ENCODE measurements around the gene USP24.
"Not testable (repeated sequence)": the region's sequence is repeated elsewhere in the genome, so short reads cannot be mapped to it uniquely, and the experiment has no call there.

Gene USP24

DNA sequence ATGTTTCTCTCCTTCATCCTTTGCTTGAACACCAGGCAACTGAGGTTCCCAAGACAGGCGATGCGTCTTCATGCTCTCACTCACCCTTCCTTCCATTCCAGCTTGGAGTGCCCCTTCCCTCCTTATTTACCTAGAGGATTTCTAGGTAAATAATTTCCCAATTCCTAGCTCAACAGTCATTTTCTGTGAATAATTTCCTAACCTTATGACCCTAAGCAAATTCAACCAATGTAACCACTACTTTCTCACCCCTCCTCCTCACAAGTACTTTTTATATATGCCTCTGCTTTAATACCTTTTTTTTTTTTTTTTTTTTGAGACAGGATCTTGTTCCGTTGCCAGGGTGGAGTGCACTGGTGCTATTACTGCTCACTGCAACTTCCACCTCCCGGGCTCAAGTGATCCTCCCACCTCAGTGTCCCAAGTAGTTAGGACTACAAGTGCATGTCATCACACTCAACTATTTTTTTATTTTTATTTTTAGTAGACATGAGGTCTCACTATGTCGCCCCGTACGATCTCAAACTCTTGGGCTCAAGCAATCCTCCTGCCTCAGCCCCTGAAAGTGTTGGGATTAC lies 86.7 kb downstream of the USP24 start:
- peak; percentile 87 for DNase-seq (ENCODE audit: low spot score)
- peak; percentile 97 for FAIRE-seq

DNA sequence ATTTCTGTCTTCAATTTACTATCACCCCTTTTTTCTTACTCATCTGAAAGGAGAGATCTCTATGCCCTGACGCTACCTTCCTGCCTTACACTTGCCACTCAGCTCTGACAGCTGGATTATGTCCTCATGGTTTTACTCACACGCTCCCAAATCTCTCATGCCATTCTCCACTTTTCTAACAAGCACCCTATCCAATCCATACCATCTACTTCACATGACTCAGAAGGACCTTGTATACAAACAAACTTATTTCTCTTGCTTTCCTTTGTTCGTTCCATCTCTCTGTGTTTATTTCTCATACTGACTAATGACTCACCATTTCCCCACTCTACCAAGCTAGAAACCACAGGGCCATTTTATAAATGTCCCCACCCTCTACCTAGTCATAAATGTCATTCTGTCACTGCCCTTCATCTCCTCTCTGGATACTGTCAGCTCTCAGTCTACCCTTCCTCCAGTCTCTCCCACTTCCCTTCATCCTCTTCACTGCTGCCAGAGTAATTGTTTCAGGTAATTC lies 87.3 kb downstream of the USP24 start:
- no peak for FAIRE-seq
- DNase-seq (ENCODE audit: low spot score) = peak; percentile 49

DNA sequence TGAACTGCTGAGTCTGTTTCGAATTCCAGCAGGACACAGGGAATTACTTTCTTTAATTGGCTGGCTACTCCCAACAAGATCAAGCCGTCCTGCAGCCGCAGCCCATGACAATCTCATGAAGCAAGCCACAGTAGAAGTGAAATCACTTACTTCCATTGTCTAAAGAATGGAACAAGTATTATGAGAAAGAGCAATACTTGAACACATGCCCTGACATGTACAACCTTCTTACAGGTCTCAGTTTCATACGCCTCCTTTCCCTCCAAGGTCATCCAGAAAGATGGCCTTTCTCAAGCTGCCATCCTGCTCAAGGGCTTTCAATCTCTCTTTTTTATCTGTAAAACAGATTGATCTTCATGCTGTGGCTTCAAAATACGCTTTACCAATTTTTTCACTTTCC lies 90.7 kb downstream of the USP24 start:
- DNase-seq (ENCODE audit: low spot score) (no peak), FAIRE-seq (no peak)

DNA sequence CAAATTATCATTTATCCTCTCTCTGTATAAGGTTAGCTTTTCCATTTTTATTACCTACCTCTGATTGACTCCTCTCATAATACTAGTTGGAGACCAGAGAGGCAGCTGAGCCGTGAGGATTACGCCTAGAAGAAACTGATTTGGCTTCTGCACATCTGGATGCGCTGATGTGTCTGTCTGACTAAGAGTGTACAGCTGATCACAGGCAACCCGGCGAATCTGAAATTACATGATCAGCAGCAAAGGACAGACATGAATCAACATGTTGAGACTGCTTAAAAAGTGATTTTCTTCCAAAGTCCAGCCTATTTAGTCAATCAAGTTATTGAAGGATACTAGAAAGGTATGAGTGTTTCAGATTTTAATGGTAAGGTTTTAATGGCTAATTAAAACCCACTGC lies 94.6 kb downstream of the USP24 start:
- no peak for DNase-seq (ENCODE audit: low spot score)
- FAIRE-seq = no peak

DNA sequence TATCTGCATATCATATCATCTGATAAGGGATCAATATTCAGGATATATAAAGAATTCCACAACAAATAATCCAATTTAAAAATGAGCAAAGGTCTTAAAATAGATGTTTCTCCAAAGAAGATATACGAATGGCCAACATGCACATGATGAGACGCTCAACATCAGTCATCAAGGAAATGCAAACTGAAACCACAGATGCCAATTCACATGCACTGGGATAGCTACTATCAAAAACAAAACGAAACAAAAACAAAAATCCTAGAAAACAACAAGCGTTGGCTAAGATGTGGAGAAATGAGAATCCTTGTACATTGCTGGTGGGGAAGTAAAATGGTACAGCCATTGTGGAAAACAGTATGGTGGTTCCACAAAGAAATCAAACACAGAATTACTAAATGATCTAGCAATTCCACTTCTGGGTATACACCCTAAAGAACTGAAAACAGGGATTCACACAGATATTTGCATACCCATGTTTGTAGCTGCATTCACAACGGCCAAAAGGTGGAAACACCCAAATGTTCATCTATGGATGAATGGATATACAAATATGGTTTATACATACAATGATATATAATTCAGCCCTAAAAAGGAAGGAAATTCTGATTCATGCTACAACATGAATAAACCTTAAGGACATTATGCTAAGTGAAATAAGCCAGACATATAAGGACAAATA lies 96.4 kb downstream of the USP24 start:
- no peak for FAIRE-seq
- no peak for DNase-seq (ENCODE audit: low spot score)

DNA sequence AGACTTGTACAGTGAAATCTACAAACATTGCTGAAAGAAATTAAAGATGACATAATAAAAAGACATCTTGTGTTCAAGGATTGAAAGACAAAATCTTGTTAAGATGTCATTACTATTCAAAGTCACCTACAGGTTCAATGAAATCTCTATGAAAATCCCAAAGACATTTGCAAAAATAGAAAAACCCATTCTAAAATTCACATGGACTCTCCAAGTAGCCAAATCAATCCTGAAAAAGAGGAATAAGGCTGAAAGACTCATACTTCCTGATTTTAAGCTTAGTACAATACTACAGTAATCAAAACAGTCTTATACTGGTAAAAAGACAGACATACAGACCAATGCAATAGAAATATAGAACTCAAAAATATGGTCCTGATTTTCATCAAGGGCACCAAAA lies 97.2 kb downstream of the USP24 start:
- FAIRE-seq (no peak), DNase-seq (ENCODE audit: low spot score) (no peak)

DNA sequence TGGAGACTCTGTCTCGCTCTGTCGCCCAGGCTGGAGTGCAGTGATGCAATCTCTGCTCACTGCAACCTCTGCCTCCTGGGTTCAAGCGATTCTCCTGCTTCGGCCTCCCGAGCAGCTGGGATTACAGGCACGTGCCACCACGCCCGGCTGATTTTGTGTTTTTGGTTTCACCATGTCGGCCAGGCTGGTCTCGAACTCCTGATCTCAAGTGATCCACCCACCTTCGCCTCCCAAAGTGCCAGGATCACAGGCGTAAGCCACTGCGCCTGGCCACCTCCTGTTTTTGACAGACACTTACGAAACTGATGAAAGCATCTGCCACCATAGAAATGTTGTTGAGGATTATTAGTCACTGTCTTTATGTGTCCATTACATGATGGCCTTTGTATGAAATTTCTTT lies 106.2 kb downstream of the USP24 start:
- not testable (repeated sequence) for DNase-seq (ENCODE audit: low spot score); FAIRE-seq

DNA sequence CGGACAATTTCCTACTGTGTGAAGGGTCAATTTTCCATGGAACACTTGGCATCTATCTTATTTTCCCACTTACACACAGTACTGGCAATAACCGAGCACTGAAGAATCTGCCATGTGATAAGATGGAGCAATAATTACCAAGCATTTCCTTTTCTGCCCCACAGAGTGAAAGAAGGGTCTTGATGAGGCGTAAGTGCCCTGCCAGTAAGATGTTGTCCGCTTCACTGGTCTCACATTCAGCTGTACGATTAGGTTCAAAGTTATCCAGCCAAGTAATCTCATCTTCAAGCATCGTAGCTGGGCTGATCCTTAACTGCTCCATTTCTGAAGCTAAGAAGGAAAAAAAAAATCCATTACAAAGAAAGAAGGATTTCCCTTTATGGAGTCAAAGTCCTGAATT lies 108.1 kb downstream of the USP24 start:
- FAIRE-seq (no peak), DNase-seq (ENCODE audit: low spot score) (no peak)

DNA sequence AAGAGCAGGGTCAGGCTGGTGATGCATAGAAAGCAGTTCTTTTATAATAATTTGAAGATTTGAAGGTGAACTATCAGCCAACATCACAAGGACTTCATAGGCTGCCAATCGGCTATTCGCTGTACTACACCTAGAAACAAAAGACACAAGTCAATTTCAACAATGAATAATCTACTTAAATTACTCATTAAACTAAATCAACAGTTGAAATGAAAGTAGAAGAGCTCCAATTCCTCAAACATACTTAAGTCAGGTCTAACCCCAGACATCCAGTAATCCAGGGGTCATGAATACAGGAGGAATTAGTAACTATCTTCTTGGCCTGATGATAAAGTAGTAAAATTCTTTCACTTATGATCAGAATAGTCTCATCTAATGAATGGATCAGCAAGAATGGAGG lies 111.3 kb downstream of the USP24 start:
- DNase-seq (ENCODE audit: low spot score) (no peak), FAIRE-seq (no peak)

DNA sequence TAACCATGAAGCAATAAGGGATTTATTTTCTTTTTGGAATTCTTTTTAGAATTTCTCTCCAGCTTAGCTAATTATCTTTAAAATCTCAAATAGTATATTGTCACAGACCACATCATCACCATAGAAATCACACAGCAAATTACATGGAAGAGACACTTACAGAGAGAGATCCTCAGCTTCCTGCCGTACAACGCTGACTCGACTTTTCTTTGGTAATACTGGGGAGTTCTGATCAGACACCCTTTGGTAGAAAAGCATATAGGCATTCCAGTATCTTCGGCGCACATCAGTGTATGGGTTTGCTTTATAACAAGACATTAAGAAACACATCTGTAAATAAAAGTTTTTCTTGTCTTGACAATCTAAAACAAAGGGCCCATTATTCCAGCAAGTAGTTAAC lies 120.1 kb downstream of the USP24 start:
- no peak for DNase-seq (ENCODE audit: low spot score)
- no peak for FAIRE-seq

DNA sequence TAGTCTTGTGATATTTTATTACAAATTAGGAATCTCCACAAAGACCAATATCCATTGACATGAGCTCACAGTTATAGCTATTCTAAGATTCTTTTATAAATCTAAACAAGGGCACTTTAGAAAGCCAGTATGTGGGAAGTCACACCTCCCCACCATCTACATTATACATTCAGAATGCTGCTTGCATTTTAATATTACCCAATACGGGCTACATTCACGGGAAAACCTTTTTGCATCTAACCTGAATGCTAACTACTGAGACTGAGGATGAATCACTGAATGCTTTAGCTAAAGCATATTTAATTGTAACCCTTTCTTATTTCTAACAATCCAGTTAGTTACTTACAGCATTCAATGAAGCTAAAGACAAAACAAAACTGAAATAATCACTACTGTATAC lies 122.7 kb downstream of the USP24 start:
- DNase-seq (ENCODE audit: low spot score) = no peak
- FAIRE-seq = no peak

DNA sequence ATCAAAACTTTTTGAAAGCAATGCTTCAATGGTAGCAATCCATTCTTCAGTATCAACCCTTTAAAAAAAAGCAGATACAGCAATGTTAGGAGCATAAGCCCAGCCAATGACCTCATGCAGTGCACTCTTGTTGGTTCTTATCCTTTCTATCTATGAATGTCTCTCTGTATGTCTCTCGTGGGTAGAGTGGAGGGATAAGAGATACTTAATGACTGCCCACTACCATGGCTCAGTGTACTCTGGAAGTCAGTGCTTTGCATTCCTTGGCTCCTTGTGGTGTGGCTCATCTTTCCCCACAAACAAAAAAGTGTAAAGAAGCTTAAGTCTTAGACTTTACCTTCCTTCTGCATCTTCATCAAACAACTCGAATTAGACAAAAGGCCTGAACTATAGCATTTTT lies 125.5 kb downstream of the USP24 start:
- FAIRE-seq = no peak
- no peak for DNase-seq (ENCODE audit: low spot score)

DNA sequence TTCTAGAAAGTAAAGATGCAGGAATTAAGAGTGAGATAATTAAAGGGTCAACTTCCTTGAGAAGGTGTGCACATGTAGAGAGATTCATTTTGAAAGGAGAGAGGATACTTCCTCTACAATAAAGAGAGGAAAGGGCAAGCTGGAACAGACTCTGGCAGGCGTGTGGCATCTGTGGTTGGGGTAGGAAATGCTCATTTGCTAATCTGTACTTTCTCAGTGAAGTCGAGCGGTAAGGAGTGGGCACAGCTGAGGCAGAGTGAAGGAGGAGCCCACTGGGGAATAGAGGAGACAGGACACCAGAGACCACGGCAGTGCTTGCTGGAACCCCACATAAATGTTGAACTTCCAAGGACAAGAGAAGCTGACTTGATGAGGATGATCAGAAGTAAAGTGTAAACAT lies 126.8 kb downstream of the USP24 start:
- FAIRE-seq (no peak), DNase-seq (ENCODE audit: low spot score) (no peak)

DNA sequence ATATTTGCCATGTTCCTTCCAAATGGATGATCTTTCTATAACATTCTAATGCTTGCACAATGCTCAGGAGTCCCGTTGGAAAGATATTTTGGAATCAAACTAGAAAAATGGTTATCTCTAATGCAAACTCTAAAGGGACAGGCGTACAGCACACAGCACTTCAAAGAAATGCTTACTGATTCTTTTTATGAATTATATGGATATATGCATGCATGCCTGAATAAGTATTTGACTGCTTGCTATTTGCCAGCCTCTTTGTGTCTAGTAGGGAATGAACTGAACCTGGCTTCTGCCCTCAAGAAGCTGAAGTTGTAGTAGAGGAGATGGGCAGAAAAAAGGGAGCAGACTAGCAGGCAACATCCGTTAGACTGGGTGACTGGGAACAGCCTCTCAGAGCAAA lies 127.7 kb downstream of the USP24 start:
- no peak for DNase-seq (ENCODE audit: low spot score)
- no peak for FAIRE-seq

DNA sequence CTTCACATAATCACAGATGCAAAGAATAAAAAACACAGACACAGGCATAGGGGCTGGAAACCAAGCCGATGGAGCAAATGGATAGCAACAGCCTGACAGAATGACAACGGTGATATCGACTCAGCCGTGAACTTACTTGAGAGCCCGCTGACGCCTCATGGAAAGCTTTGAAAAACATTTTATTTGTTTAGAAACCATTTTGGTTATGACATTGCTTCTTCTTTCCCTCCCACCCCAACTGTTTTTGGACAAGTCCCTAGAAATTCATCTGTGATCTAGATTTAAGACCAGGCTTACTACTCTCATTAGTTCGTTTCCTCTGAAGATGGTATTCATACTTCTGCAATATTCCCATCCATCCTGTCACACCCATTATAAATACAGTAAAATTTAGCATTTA lies 130.9 kb downstream of the USP24 start:
- DNase-seq (ENCODE audit: low spot score) = no peak
- FAIRE-seq = no peak

DNA sequence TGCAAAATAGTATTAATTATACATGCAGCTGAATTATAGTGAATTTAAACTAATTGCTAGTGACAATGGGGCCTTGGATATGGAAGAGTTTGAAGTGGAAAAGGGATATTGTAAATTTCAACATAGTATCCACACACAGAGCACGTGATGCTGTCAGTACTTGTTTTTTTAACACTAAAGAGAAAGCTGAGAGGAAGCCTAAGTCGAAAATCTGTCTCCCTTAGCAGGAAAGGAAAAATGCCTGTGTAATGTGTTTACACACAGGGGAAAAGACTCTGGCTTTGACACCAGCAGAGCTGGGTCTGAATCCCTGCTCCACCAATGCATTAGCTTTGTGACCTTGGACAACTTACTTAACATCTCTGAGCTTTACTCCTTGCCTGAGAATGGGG lies 133.3 kb downstream of the USP24 start:
- FAIRE-seq = no peak
- no peak for DNase-seq (ENCODE audit: low spot score)

DNA sequence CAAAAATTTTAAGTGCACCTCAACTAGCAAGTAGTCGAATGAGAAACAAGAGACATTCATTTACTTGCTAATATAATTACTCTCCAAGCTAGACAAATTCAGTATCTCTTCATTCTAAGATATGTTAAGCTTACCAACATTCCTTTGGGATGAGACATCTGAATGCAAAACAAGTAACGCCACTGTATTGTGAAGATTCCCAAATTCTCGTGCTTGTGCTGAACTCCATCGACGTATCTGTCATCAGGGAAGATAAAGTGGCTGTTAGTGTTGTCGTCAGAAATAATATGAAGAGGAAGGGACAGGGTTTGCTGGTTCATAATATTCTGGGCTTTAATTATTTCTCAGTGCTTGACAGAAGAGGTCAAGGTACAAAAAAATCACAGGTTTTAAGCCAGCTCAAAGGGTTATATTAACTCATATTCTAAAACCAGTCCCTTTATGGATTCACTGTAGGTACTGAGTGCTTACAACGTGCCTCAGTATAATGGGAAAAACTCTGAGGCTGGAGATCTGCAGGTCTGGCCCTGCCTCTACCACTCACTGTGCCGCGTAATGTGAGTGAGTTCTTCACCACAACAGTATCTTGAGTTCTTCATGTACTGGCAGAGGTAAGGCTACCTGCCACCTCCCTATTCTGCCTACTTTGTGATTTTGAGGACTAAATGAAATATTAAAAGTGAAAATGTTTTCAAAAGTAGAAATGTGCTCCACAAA lies 133.8 kb downstream of the USP24 start:
- peak; percentile 22 for DNase-seq (ENCODE audit: low spot score)
- FAIRE-seq = no peak

DNA sequence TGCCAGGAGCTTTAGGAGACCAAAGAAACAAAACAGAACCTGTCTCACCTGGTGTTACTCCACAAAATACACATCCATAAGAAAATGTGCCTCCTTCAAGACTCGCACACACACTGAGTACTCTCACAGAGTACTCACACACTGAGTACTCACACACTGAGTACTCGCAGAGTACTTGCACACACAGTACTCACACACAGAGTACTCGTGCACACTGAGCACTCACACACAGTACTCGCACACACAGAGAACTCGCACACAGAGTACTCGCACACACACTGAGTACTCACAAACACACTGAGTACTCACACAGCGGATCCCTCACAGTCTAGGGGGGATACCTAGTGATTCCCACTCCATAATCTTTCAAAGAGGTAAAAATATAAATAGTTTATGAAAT lies 135.5 kb downstream of the USP24 start:
- DNase-seq (ENCODE audit: low spot score) (no peak), FAIRE-seq (no peak)

DNA sequence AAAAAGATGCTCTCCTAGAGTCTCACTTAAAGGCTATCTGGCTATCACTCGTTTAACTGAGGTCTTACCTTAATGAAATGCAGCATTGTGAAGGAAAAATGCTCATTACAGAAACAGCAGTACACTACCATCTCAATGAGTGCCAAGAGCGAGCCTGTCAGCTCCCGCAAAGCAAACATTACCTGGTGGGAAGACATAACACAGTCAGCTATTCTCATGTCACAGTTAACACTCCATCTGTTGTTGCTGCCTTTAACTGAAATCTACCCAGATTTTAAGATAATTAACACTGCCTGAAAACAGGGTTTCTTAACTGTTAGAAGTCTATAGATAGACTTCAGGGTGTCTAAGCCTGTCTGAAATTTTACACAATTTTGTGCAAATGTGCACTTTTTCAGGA lies 136.7 kb downstream of the USP24 start:
- FAIRE-seq = no peak
- no peak for DNase-seq (ENCODE audit: low spot score)

DNA sequence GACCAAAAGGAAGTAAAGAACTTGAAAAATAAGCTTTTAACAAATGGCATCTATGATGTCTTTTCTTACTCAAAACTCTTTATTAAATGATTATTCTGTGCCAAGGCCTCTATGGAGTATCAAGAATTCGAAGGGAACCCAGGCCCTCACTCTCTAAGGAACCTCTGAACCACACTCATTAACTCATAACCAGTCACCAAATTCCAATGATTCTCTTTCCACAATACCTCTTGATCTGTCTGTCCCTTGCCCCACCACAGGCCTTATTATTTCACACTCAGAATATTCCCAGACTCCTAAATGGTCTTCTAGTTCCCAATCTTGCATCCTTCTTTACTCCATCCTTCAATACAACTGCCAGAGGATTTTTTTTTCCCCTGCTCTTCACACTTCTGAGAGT lies 138.8 kb downstream of the USP24 start:
- no peak for FAIRE-seq
- DNase-seq (ENCODE audit: low spot score) = no peak

DNA sequence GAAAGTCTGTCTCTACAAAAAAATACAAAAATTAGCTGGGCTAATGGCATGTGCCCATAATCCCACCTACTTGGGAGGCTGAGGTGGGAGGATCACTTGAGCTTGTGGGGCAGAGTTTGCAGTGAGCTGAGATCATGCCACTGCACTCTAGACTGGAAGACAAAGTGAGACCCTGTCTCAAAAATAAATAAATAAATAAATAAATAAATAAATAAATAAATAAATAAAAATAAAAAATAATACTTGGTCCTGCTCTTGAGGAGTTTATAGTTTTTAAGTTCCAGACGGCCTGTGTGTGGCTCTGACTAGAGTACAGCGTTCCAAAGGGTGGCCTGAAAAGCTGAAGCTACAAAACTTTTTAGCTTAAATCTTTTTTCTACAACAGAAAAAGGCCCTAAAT lies 140.7 kb downstream of the USP24 start:
- DNase-seq (ENCODE audit: low spot score) = no peak
- no peak for FAIRE-seq

DNA sequence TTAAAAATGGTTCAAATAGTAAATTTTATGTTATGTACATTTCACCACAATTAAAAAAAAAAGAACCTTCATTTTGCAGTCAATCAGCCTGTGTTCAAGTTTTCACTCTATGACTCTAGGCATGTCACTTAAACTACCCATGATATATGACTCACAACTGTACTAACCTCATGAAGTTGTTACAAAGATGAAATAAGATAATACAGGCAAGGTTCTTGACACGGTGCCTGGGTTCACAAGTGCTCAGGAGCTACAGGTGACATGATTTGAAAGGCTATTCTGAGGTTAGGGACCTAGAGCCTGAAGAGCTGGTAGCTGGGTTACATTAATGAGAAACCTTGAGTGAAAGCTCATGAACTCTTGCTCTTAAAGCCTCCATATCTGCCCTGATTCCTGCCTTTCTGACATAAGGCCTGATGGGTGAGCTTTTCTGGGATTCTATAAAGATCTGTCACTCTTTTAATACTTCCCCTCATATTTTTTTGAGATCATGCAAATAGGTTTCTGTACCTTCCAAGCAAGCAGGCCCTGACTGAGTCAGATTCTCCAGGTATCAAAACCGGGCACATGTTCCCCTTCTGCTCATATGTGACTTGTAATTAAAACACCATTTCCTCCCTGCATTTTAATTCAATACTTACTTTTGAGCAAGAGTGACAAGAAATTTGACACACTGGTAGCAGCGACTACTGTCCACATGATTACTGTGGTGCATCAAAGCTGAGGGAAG lies 141.8 kb downstream of the USP24 start:
- no peak for DNase-seq (ENCODE audit: low spot score)
- FAIRE-seq = no peak
